ENCODE results near the gene PACRG.
A peak's percentile ranks its signal among the peaks of the same experiment; 100 is the strongest.
"Not testable (repeated sequence)": the region's sequence is repeated elsewhere in the genome, so short reads cannot be mapped to it uniquely, and the experiment has no call there.

PACRG gene

DNA sequence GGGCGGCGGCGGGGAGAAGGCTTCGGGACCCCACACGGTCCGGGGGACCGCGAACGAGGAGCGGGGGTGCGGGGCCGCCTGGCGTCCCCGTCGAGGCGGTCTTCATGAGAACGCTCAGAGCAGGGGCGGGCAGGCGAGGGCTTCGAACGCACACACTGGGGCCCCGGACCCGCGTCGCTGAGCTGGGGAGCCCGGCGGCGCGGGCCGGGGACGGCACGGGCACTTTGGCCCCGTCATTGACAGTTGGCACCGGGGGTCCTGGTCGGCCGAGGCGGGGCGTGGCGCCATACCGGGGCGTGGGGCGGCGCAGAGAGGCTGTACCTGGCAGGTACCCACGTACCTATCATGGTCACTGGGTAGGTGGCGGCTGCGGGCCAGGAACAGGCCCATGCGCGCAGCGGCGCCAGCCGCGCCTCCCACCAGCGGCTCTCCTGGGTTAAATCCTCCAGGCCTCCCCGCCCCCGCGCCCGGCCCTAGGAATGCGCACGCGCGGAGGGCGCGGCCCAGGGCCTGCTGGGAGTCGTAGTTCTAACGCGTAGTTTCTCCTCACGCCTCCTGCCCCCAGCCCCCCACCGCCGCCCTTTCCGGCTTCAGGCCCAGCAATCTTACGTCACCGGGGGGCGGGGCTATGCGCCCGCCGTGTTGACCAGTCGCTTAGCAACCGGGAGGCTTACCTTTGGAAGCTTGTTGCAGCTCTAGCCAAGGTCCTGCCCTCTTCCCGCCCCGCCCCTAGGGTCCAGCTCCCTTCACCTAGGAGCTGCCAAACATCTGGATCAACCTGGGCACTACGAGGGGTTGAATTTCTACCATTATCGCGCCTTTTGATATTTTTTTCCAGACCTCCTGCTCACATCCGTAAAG lies at the start of gene PACRG, which contains the start of gene PRKN:
PACRG (plus strand) TSS at position 653 of the 861 bp plus-strand sequence.
PRKN (minus strand) TSS at position 445 of the 861 bp plus-strand sequence.
- intact Hi-C loops (cut with DNase I): no loop called here
- DNase-seq: peak; percentile 97 to 100 (median 99)

DNA sequence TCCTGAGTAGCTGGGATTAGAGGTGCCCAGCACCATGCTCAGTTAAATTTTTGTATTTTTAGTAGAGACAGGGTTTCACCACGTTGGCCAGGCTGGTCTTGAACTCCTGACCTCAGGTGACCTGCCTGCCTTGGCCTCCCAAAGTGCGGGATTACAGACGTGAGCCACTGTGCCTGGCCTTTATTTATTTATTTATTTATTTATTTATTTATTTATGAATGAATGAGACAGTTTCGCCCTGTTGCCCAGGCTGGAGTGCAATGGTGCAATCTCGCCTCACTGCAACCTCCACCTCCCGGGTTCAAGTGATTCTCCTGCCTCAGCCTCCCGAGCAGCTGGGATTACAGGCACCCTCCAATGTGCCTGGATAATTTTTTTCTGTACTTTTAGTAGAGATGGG lies 48.9 kb upstream of the PACRG start:
- intact Hi-C loops (cut with DNase I); DNase-seq: not testable (repeated sequence)

DNA sequence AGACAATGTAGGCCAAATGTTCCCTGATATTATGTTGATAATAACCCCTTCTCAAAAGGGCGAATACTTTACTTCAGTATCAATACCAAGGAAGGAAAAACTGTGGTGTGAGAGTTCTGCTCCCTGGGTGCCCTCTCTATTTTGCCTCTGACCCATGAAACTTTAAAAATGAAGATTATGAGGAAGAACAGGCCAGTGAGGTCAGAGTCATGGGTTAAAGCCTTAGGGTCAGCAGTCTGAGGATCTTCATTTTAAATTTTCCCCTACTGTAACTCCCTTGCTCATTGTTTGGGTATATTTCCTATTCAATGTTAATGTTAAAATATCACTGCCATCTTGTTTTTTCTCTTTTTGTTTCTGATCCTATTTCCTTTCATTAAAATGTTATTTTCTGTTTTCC lies 48.1 kb upstream of the PACRG start:
- no peak for DNase-seq
- intact Hi-C loops (cut with DNase I): no loop called here

DNA sequence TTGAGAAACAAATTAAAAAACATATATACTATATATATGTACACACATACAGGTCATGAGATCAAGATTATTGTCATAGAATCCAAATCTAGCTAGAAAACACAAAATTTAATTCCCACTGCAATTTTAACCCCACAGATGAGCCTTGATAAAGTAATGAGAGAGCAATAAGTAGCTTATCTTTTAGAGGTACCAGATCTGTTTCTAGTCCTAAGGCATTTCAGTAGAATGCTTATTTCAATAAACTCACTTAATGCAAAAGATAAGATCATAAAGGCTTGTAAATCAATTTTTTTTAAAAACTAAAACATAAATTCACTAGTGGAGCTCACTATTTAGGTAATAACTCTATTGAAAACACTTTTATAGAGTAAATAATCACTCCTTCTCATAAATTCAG lies 47.4 kb upstream of the PACRG start:
- no peak for DNase-seq
- intact Hi-C loops (cut with DNase I): no loop called here

DNA sequence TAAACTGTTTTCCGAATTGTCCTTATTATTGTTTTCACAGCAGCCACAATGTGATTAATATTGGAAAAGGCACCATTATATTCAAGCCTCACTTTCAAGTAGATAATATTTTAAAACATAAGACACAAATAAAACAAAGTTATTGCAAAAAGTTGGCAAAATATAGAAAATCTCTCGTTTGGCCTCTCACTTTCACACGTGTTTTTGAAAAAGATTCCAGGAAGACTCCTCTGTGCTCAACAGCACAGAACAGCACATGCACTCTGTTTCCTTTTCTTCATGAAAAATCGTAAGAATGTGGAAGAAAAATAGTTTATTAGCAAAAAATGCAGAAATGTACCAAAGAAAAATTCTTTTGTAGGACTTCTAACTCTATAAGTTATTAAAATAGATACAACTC lies 46.9 kb upstream of the PACRG start:
- DNase-seq: no peak

GRCh38 chr6:162681447-162681846 lies 46.3 kb upstream of the PACRG start:
- DNase-seq: no peak

More for the DNA sequence above, 46.9 kb upstream of the PACRG start:
- intact Hi-C loops (cut with DNase I): no loop called here

DNA sequence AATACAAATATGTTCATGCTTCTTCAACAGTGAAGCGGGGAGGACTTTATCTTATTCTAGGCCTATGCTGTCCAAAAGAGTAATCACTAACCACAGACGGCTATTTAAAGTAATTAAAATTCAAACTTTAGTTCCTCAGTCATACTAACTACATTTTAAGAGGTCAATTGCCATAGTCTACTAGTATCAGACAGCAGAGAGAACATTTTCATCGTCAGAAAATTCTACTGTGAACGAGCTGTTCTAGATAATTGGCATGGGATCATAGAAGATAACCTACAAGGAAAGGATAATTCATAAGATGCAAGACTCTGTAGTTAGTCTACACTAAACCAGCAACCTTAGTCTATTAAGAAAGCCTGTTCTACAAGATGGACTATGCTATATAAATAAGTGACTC lies 44.6 kb upstream of the PACRG start:
- intact Hi-C loops (cut with DNase I): no loop called here
- DNase-seq: no peak

More at GRCh38 chr6:162681447-162681846, 46.3 kb upstream of the PACRG start:
- intact Hi-C loops (cut with DNase I): no loop called here

DNA sequence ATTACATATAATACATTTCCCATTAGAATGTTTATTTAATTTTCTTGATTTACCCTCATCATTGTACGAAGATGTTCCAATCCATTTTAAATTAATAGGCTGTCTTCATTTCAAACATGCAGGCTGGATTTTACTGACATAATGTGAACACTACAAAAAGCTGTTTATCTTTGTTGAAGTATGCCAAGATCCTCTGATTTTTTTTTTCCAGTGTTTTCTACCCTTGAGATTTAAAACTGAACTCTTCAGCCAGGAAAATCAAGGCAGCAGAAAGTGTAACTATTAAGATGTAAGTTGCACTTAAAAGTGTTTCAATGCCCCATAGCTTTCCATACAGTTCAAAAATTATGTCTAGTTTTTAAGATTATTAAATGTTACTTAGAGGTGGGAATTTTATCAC lies 43.7 kb upstream of the PACRG start:
- intact Hi-C loops (cut with DNase I): no loop called here
- DNase-seq: no peak

- intact Hi-C loops (cut with DNase I): no loop called here
- DNase-seq: no peak
These were observed 42.8 kb upstream of the PACRG start for GRCh38 chr6:162684961-162685360.

- intact Hi-C loops (cut with DNase I): no loop called here
- DNase-seq: no peak
These were observed 42.2 kb upstream of the PACRG start for GRCh38 chr6:162685586-162685985.

DNA sequence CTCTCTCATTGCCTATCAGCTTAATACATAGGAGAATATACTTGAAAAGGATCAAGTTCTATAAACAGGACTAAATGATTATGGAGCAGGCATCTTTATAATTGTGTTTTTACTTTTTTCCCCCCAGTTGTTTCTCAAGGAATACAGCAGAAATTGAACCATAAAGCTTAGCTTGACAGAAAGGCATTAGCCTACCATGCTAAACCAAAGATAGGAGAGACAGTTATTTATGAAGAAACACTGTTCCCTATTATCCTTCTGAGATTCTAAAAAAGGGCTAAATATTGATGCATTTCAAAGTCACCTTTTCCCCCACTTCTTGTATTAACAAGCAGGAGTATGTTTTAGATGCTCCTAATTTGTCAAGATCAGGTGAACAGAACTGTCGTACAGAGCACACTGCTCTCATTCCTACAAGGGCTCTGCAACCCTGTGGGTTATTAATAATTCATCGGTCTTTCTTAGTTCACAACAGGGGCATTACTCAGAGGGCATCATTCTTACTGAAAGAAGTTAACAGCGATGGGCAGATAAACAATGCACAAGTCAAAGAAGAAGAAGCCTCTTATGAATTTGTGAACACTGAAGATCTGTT lies 38.9 kb upstream of the PACRG start:
- intact Hi-C loops (cut with DNase I): no loop called here
- DNase-seq: no peak

DNA sequence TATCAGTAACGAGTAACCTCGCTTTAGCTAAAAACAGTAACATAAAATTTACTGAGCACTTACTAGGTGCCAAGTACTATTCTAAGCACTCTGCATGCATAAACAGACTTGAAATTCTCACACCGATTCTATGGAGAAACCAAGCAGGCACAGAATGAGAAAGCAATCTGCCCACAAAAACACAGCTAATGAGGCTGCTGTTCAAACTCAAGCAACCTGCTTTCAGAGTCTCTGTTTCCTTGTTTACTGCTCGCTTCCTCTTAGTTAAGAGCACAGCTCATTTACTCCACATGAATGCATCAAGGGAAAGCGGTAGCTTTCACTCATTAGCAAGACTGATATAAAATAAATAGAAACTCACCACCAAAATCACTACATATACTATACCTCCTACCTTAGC lies 37.6 kb upstream of the PACRG start:
- DNase-seq: no peak
- intact Hi-C loops (cut with DNase I): no loop called here

DNA sequence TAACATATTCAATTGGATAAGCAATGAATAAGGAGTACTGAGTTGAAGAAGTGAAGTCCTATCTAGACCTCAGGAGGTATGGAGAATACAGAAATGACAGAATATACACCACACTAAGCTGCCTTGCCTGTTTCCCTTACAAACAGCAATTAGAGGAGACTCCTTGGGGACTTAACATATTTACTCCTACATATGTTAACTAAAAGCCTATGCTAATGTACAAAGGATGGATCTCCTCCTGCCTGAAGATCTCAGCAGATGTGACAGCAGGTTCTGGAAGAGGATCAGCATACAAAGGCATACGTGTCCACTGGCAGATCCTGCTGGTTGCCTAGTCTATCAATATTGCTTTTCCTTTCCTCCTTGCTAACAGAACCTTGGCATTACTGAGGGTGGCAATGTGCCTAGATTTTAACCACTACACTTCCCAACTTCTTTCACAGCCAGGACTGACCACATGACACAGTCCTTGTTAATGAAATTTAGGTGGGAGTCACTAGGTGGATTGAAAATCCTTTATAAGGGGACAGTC lies 29.8 kb upstream of the PACRG start:
- intact Hi-C loops (cut with DNase I): no loop called here
- no peak for DNase-seq

DNA sequence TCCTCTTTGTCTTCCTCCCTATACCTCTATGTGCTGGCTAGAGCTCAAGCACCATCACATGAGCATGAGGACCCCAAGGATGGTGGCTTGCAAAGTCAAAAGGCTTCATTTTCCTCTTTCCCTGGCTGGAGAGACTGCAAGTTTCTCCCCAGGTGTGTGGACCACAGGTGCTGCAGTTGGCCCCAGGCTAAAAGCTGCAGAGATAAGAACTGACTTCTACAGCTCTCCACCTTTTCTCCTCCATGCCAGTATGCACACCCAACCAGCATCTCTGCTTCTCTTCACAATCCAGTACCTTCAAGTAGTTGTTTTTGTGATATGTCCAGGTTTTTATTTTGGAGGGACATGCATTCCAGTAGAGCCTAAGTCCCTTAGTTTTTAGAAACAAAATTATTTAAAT lies 29.3 kb upstream of the PACRG start:
- no peak for DNase-seq
- intact Hi-C loops (cut with DNase I): no loop called here

GRCh38 chr6:162699961-162700360 lies 27.8 kb upstream of the PACRG start:
- intact Hi-C loops (cut with DNase I): no loop called here
- DNase-seq: no peak

DNA sequence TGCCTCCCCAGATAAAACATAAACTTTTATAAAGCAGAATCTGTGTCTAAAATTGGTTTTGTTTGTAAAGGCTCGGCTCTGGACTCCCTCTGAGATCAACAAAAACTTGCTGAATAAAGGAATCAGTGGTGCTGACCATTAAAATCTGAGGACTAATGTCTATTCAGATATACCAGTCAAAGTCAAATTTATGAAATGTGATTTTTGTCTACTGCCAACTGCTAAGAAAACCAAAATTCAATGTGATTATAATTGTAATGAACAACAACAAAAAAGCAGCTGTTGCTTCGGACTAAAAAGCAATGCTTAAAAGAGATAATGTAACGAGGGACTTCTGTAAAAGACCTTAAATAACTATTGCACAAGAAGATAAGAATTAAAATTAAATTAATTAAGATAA lies 26.8 kb upstream of the PACRG start:
- intact Hi-C loops (cut with DNase I): no loop called here
- DNase-seq: no peak

- DNase-seq: no peak
- intact Hi-C loops (cut with DNase I): no loop called here
These were observed 26.2 kb upstream of the PACRG start for GRCh38 chr6:162701551-162701950.

GRCh38 chr6:162702446-162702845 lies 25.3 kb upstream of the PACRG start:
- DNase-seq: no peak
- intact Hi-C loops (cut with DNase I): no loop called here

GRCh38 chr6:162704001-162704400 lies 23.8 kb upstream of the PACRG start:
- no peak for DNase-seq
- intact Hi-C loops (cut with DNase I): no loop called here

GRCh38 chr6:162705736-162706135 lies 22.0 kb upstream of the PACRG start:
- intact Hi-C loops (cut with DNase I): no loop called here
- no peak for DNase-seq
